Liver (tissue), 9 donors: ENCODE measurements around the gene PLA2G6. TPM values are rescaled to one million over a fixed set of nuclear protein-coding genes. Genes with fewer than 3 reads are reported as not detected.

Experiments used
- DNase-seq: peaks from one replicate; pipeline ENCODE4 v3.0.0-alpha.2; 2017; ENCODE audit warnings: low spot score
- H3K27ac ChIP-seq, 2 donors: one replicate each; pipeline ENCODE4 v1.7.0; 2013; ENCODE audit warnings: inconsistent platforms in 2 of 2, low read length in 2 of 2, control low read depth in 1 of 2, low read depth in 1 of 2, mild to moderate bottlenecking in 1 of 2
- H3K27me3 ChIP-seq, 4 donors: one replicate each; pipeline versions ENCODE4 v1.6.1 to v1.7.0; 2013; ENCODE audit warnings: low read length in 3 of 4, inconsistent platforms in 1 of 4, mild to moderate bottlenecking in 1 of 4, moderate library complexity in 1 of 4; ENCODE audit not compliant: control insufficient read depth in 4 of 4, insufficient read depth in 4 of 4
- H3K36me3 ChIP-seq, 4 donors: one replicate each; pipeline versions ENCODE4 v1.6.1 to v1.7.0; 2013; ENCODE audit warnings: low read length in 3 of 4, mild to moderate bottlenecking in 3 of 4, low read depth in 1 of 4, moderate library complexity in 1 of 4; ENCODE audit not compliant: control insufficient read depth in 4 of 4, insufficient read depth in 3 of 4
- H3K4me1 ChIP-seq, 4 donors: one replicate each; pipeline versions ENCODE4 v1.6.1 to v1.7.0; 2013; ENCODE audit warnings: low read length in 3 of 4, mild to moderate bottlenecking in 3 of 4, moderate library complexity in 1 of 4; ENCODE audit not compliant: control insufficient read depth in 4 of 4, insufficient read depth in 4 of 4
- H3K4me3 ChIP-seq, 3 donors: one replicate each; pipeline versions ENCODE4 v1.6.1 to v1.7.0; 2013; ENCODE audit warnings: low read length in 3 of 3, control low read depth in 1 of 3, low read depth in 1 of 3, mild to moderate bottlenecking in 1 of 3
- H3K9ac ChIP-seq, 2 donors: one replicate each; pipeline ENCODE4 v1.7.0; 2013; ENCODE audit warnings: low read length in 2 of 2, mild to moderate bottlenecking in 2 of 2, moderate library complexity in 2 of 2, control low read depth in 1 of 2, low read depth in 1 of 2
- H3K9me3 ChIP-seq, 4 donors: one replicate each; pipeline versions ENCODE4 v1.6.1 to v1.7.0; 2013; ENCODE audit warnings: low read length in 3 of 4; ENCODE audit not compliant: control insufficient read depth in 4 of 4
- ATF3 ChIP-seq: IDR thresholded peaks from 2 replicates; pipeline ENCODE4 v1.6.1; 2016; ENCODE audit warnings: antibody characterized with exemption
- CTCF ChIP-seq: fragments of 150-350 bp; IDR thresholded peaks from 2 replicates; pipeline ENCODE4 v1.5.1; 2017; ENCODE audit warnings: improper control_type of control experiment, low read depth, low read length; ENCODE audit not compliant: missing input control
- FOXA1 ChIP-seq: IDR thresholded peaks from 2 replicates; pipeline ENCODE4 v1.6.1; 2016; ENCODE audit warnings: antibody characterized with exemption
- FOXA2 ChIP-seq: IDR thresholded peaks from 2 replicates; pipeline ENCODE4 v1.6.1; 2016; ENCODE audit warnings: antibody characterized with exemption
- HNF4A ChIP-seq, 2 donors: conservative IDR thresholded peaks; 2 replicates each; pipeline ENCODE4 v1.6.1; 2016; ENCODE audit warnings: antibody characterized with exemption in 2 of 2, mild to moderate bottlenecking in 2 of 2
- HNF4G ChIP-seq: IDR thresholded peaks from 2 replicates; pipeline ENCODE4 v1.6.1; 2016; ENCODE audit warnings: antibody characterized with exemption
- NR2F2 ChIP-seq: IDR thresholded peaks from 2 replicates; pipeline ENCODE4 v1.6.1; 2016; ENCODE audit warnings: antibody characterized with exemption
- RXRA ChIP-seq, 2 donors: IDR thresholded peaks; 2 replicates each; pipeline ENCODE4 v1.6.1; 2017 to 2018; ENCODE audit warnings: antibody characterized with exemption in 2 of 2, mild to moderate bottlenecking in 1 of 2
- SP1 ChIP-seq: IDR thresholded peaks from 2 replicates; pipeline ENCODE4 v1.6.1; 2018; ENCODE audit warnings: antibody characterized with exemption, mild to moderate bottlenecking
- YY1 ChIP-seq: IDR thresholded peaks from 2 replicates; pipeline ENCODE4 v1.6.1; 2016; ENCODE audit warnings: antibody characterized with exemption, mild to moderate bottlenecking
- ZBTB33 ChIP-seq: IDR thresholded peaks from 2 replicates; pipeline ENCODE4 v1.6.1; 2016; ENCODE audit warnings: antibody characterized with exemption
- WGBS: extraction: QIAGEN DNeasy Blood & Tissue Kit; methylation state at CpG from one replicate; pipeline ENCODE4 v1.1.7; 2013; 5-methylcytosine and 5-hydroxymethylcytosine counted together
- polyA plus RNA-seq, 2 donors: library from polyadenylated mRNA; stranded (reverse) in 1 of 2; unstranded in 1 of 2; fragments of 200-250 nt in 1 of 2; fragments of >200 nt in 1 of 2; fragmentation: Nextera tagmentation in 1 of 2; extraction: Ambion mirVana in 1 of 2; gene quantifications; one replicate each; pipeline versions ENCODE4 v1.2.1 to v1.2.3, GENCODE V29; 2013 to 2015
- total RNA-seq, 2 donors: library from RNA; depleted of rRNA; stranded (reverse); fragments of >200 nt; gene quantifications; one replicate each; pipeline ENCODE4 v1.2.3, GENCODE V29; 2014
- donor health status: healthy.
- donor health status: healthy.
- donor health status: healthy.
- donor health status: healthy.
- donor health status: healthy.

PLA2G6 gene
- total and polyA plus RNA-seq, 4 donors, result 5.7 to 9.0 (median 7.2) TPM

GRCh38 chr22:38067761-38068360 is 113.8 kb downstream of the PLA2G6 start:
- no peak overlapping the region for H3K9ac ChIP-seq
- H3K4me1 ChIP-seq, result no peaks in the 10 kb centered on the region
- H3K9me3 ChIP-seq, result no peaks in the 10 kb centered on the region
- peaks cover 8 to 56% (median 27%) of the 10 kb centered on the region in 4 donors for H3K36me3 ChIP-seq
- no peaks in the 10 kb centered on the region for H3K27me3 ChIP-seq
- 91% methylated on average over 13 of the region's 13 CpGs for WGBS
- H3K27ac ChIP-seq, result no peak overlapping the region
- no peak for TF ChIP-seq FOXA1
- TF ChIP-seq HNF4G, result no peak
- TF ChIP-seq YY1, result no peak
- TF ChIP-seq RXRA (IDR thresholded peaks at IDR 0.05), result no peak
- no peak for TF ChIP-seq SP1
- DNase-seq, result no peak
- no peak overlapping the region for H3K4me3 ChIP-seq

GRCh38 chr22:38067028-38067415 is 114.6 kb downstream of the PLA2G6 start:
- H3K27ac ChIP-seq, result no peak overlapping the region
- WGBS, result 95% methylated on average over 8 of the region's 8 CpGs
- no peak for TF ChIP-seq ZBTB33

GRCh38 chr22:38066381-38067027 is 115.1 kb downstream of the PLA2G6 start:
- no peak overlapping the region for H3K9ac ChIP-seq
- 86% methylated on average over 13 of the region's 13 CpGs for WGBS
- TF ChIP-seq HNF4G (no peak), ZBTB33 (no peak), ATF3 (no peak), FOXA2 (no peak), NR2F2 (no peak), SP1 (no peak), HNF4A (conservative IDR thresholded peaks at IDR 0.05) (no peak), CTCF (no peak)

More at GRCh38 chr22:38067028-38067415, 114.6 kb downstream of the PLA2G6 start:
- H3K27me3 ChIP-seq, result no peaks in the 10 kb centered on the region
- H3K4me1 ChIP-seq, result no peaks in the 10 kb centered on the region
- no peak overlapping the region for H3K4me3 ChIP-seq
- no peak overlapping the region for H3K9ac ChIP-seq
- DNase-seq, result no peak
- H3K36me3 ChIP-seq, result peaks cover 4 to 52% (median 23%) of the 10 kb centered on the region in 4 donors
- H3K9me3 ChIP-seq, result no peaks in the 10 kb centered on the region

More at GRCh38 chr22:38066381-38067027, 115.1 kb downstream of the PLA2G6 start:
- DNase-seq, result no peak
- Histone ChIP-seq H3K36me3 (peaks cover 4 to 50% (median 23%) of the 10 kb centered on the region in 4 donors), H3K27me3 (no peaks in the 10 kb centered on the region), H3K9me3 (no peaks in the 10 kb centered on the region), H3K4me3 (no peak overlapping the region), H3K4me1 (no peaks in the 10 kb centered on the region), H3K27ac (no peak overlapping the region)
